ENCODE data around the gene RHBG. TPM values are rescaled to one million over a fixed set of nuclear protein-coding genes. Genes with fewer than 3 reads are reported as not detected.

RHBG gene
- polyA plus RNA-seq, 1 experiment = not detected

DNA sequence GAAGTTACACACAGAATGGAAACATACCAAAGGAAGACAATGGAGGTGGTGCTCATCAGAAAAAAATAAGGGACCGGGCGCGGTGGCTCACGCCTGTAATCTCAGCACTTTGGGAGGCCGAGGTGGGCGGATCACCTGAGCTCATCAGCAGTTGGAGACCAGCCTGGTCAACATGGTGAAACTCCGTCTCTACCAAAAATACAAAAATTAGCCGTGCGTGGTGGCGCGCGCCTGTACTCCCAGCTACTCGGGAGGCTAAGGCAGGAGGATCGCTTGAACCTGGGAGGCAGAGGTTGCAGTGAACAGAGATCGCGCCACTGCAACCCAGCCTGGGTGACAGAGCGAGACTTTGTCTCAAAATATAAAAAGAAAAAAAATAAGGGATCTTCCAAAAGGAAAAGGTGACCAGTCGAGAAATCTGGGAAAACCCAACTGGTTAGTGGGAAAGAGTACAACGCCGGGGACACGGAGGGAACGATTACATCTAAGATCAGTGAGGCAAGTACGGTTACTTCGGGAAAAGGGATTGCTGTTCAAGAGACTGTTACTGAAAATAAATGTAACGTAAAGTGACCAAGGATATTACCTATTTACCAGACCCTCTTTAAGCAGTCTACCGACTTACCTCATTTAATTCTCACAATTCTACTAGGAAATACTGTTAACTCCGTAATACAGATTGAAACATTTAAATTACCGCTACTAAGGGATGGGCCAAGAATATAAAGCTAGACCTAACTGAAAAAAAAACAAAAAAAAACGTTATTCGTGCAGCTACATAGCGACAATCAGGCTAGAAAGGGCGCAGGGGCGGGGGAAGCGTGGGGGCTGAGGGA lies 31.7 kb upstream of the RHBG start:
- no peaks in the 10 kb centered on the region for H3K27me3 ChIP-seq (ENCODE audit: control insufficient read depth, insufficient read depth, low read length)
- POLR2A ChIA-PET = interaction anchor here (1.2 kb wide), 1 partner anchor 14 kb away, joined by 6 read pairs; no protein-coding TSS in a partner anchor
- CTCF ChIA-PET = interaction anchor here (0.6 to 2.2 kb wide), 7 partner anchors 16 to 112 kb away, joined by 3 to 11 read pairs (median 3); no protein-coding TSS in a partner anchor
- DNase-seq (ENCODE audit: low read depth, low spot score) = no peak
- no peak overlapping the region for H3K27ac ChIP-seq (ENCODE audit: low read depth, low read length)
- peak overlapping the region; percentile 98 for H3K4me3 ChIP-seq (ENCODE audit: low read depth, low read length)
- peaks cover 3% of the 10 kb centered on the region; the same call in 1 of the 2 replicates for H3K9me3 ChIP-seq (ENCODE audit: control insufficient read depth, insufficient read depth, low read length)
- TF ChIP-seq, protein P1, sequence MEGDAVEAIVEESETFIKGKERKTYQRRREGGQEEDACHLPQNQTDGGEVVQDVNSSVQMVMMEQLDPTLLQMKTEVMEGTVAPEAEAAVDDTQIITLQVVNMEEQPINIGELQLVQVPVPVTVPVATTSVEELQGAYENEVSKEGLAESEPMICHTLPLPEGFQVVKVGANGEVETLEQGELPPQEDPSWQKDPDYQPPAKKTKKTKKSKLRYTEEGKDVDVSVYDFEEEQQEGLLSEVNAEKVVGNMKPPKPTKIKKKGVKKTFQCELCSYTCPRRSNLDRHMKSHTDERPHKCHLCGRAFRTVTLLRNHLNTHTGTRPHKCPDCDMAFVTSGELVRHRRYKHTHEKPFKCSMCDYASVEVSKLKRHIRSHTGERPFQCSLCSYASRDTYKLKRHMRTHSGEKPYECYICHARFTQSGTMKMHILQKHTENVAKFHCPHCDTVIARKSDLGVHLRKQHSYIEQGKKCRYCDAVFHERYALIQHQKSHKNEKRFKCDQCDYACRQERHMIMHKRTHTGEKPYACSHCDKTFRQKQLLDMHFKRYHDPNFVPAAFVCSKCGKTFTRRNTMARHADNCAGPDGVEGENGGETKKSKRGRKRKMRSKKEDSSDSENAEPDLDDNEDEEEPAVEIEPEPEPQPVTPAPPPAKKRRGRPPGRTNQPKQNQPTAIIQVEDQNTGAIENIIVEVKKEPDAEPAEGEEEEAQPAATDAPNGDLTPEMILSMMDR (IDR thresholded peaks at IDR 0.05; ENCODE audit: low read depth, low read length) = no peak

DNA sequence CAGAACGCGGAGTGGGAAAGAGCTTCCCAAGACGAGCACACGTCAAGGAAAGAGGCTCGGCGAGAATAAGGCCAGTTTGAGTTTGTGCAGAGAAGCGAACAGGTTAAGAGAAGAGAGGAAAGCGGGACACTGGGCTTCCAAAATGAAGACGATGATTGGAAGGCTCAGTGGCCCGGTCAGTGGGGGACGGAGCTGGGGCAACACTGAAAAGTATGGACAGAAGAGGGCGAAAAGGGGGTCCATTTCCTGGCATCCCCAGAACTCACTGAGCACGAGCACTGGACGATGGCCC lies 31.2 kb upstream of the RHBG start:
- ChIA-PET CTCF (interaction anchor here (0.6 to 2.2 kb wide), 4 partner anchors 15 to 48 kb away, joined by 3 to 9 read pairs (median 4); no protein-coding TSS in a partner anchor), POLR2A (interaction anchor here (1.2 kb wide), 1 partner anchor 14 kb away, joined by 6 read pairs; no protein-coding TSS in a partner anchor)
- TF ChIP-seq, protein P1 (IDR thresholded peaks at IDR 0.05; ENCODE audit: low read depth, low read length) = no peak
- Histone ChIP-seq H3K27ac (ENCODE audit: low read depth, low read length) (peak overlapping the region; percentile 31), H3K27me3 (ENCODE audit: control insufficient read depth, insufficient read depth, low read length) (no peaks in the 10 kb centered on the region), H3K4me3 (ENCODE audit: low read depth, low read length) (peak overlapping the region; percentile 98), H3K9me3 (ENCODE audit: control insufficient read depth, insufficient read depth, low read length) (peaks cover 3% of the 10 kb centered on the region; the same call in 1 of the 2 replicates)
- no peak for DNase-seq (ENCODE audit: low read depth, low spot score)

DNA sequence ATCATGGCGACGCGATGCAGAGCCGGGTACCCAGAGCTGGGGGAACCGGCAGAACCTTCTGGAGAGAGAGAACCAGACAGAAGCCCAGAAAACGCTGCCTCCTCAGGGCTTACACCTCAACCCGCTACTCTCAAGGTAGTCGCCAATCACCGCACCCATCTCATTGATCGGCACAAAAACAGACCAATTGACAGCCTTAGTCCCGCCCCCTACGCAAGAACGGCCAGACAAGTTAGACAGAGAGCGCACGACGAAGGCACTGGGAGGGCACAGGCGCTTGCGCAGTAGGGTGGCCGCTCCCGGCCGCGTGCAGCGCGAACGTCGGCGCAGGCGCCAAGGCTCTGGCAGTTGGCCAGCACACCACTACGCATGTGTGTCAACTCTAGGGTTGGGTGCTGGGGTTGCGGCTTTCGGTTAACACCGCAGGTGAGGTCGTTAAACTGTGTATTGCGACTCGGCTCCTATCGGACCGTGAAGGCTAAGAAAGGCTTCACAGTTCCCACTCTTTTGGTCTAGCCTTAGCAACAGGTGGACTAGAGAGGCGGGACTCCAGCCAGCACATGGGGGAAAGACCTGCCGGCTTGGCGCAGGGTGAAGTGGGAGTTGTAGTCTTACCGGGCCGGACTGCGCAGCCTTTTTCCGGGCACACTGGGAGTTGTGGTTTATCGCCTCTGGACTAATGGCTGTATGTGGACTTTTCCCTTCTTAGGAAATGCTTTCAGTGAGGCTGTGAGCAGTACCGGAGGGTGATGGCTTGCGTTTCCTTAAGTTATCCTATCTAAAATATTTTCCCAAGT lies 30.6 kb upstream of the RHBG start, which contains the start of the genes CCT3 and TSACC:
Gene CCT3 (minus strand): TSS at position 113 of the 797 bp plus-strand sequence. CDS start 108 bp downstream, at position 5.
Gene TSACC (plus strand): TSS at position 347 of the 797 bp plus-strand sequence. CDS start 1,232 bp downstream, outside the sequence.
- CTCF ChIA-PET = interaction anchor here (0.6 to 2.2 kb wide), 3 partner anchors 15 to 48 kb away, joined by 3 to 9 read pairs (median 4); no protein-coding TSS in a partner anchor
- TF ChIP-seq, protein P1 (IDR thresholded peaks at IDR 0.05; ENCODE audit: low read depth, low read length) = no peak
- POLR2A ChIA-PET = interaction anchor here (1.2 kb wide), 1 partner anchor 15 kb away, joined by 6 read pairs; no protein-coding TSS in a partner anchor
- H3K9me3 ChIP-seq (ENCODE audit: control insufficient read depth, insufficient read depth, low read length) = peaks cover 3% of the 10 kb centered on the region; the same call in 1 of the 2 replicates
- H3K27me3 ChIP-seq (ENCODE audit: control insufficient read depth, insufficient read depth, low read length) = no peaks in the 10 kb centered on the region
- peak; percentile 100 for DNase-seq (ENCODE audit: low read depth, low spot score)
- H3K27ac ChIP-seq (ENCODE audit: low read depth, low read length) = peak within 1 kb of the TSS; percentile 39
- peak within 1 kb of the TSS; percentile 98 for H3K4me3 ChIP-seq (ENCODE audit: low read depth, low read length)

DNA sequence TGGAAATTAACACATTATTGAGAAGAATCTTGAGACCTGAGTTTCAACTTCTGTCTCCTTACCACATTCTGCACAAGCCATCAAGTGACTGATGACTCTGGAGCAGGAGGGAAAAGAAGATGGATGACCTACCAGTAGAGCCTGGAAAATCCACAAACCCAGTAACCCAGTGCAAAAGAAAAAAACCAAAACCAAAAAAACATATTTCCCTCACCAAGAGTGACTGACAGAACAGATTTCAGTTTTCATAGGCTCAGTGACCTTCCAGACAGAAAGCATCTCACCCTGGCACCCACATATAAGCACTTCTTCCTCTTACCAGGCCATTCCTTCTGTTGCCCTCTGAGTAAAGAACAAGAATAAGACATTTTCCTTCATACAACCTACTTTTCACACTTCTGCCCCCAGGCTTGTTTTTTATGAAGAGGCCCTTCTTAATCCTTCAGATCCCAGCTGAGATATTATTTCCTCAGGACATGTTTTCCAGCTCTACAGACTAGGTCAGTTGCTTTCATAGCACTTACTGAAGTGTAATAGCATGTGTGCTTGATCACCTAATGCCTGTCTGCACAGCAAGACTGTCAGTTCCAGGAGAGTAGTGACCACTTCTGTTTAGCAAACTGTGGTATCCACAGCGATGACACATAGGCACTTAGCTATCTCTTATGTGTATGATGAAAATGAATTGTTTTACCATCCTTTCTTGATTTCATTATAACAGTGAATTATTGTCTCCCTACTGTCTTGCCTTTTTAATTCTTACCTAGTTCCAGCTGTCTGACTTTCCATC lies 26.6 kb upstream of the RHBG start:
- Histone ChIP-seq H3K27ac (ENCODE audit: low read depth, low read length) (no peak overlapping the region), H3K4me3 (ENCODE audit: low read depth, low read length) (no peak overlapping the region), H3K9me3 (ENCODE audit: control insufficient read depth, insufficient read depth, low read length) (no peaks in the 10 kb centered on the region), H3K27me3 (ENCODE audit: control insufficient read depth, insufficient read depth, low read length) (peaks cover 10% of the 10 kb centered on the region)
- POLR2A ChIA-PET = no interaction called here
- no peak for DNase-seq (ENCODE audit: low read depth, low spot score)
- CTCF ChIA-PET = interaction anchor here (1.0 to 1.5 kb wide), 2 partner anchors 43 to 103 kb away, joined by 7 to 8 read pairs; no protein-coding TSS in a partner anchor
- TF ChIP-seq, protein P1 (IDR thresholded peaks at IDR 0.05; ENCODE audit: low read depth, low read length) = no peak

Measured in AG04450 (cell line).